Gastrocnemius medialis (tissue), 4 donors: Measurements from ENCODE around the gene CENPP. TPM values are rescaled to one million over a fixed set of nuclear protein-coding genes. Genes with fewer than 3 reads are reported as not detected.
"Not testable (repeated sequence)": the region's sequence is repeated elsewhere in the genome, so short reads cannot be mapped to it uniquely, and the experiment has no call there.

Source experiments
- ATAC-seq, 2 donors: fragments of 150-250 bp; one replicate each; pipeline ENCODE4 v1.9.1; 2016
- DNase-seq, 2 donors: peaks; one replicate each; pipeline ENCODE4 v3.0.0-alpha.2; 2019
- H3K27ac ChIP-seq, 4 donors: fragments of 200-600 bp; sonication (generic); 1 replicate in 1 of 4; 2 replicates in 3 of 4; pipeline ENCODE4 v1.5.1; 2016 to 2018; ENCODE audit warnings: mild to moderate bottlenecking in 2 of 4, moderate library complexity in 1 of 4
- H3K27me3 ChIP-seq, 3 donors: fragments of 200-600 bp; sonication (generic) in 2 of 3; 1 replicate in 1 of 3; 2 replicates in 2 of 3; pipeline versions ENCODE4 v1.5.1 to v1.6.0; 2016 to 2019; ENCODE audit warnings: mild to moderate bottlenecking in 1 of 3, moderate library complexity in 1 of 3
- H3K36me3 ChIP-seq, 2 donors: fragments of 200-600 bp; sonication (generic) in 1 of 2; one replicate each; pipeline ENCODE4 v1.5.1; 2017 to 2018
- H3K4me1 ChIP-seq, 2 donors: fragments of 200-600 bp; sonication (generic) in 1 of 2; one replicate each; pipeline ENCODE4 v1.5.1; 2016 to 2017; ENCODE audit warnings: mild to moderate bottlenecking in 2 of 2
- H3K4me3 ChIP-seq, 4 donors: fragments of 200-600 bp; sonication (generic) in 3 of 4; 1 replicate in 1 of 4; 2 replicates in 3 of 4; pipeline ENCODE4 v1.5.1; 2016 to 2019; ENCODE audit warnings: mild to moderate bottlenecking in 2 of 4
- H3K9me3 ChIP-seq, 3 donors: fragments of 200-600 bp; sonication (generic) in 2 of 3; 1 replicate in 1 of 3; 2 replicates in 2 of 3; pipeline ENCODE4 v1.5.1; 2016 to 2019
- CTCF ChIP-seq, 5 experiments: fragments of 450-650 bp in 3 of 5; fragments of 200-600 bp in 2 of 5; sonication (generic) in 2 of 5; IDR thresholded peaks in 4 of 5; conservative IDR thresholded peaks in 1 of 5; 1 replicate in 4 of 5; 2 replicates in 1 of 5; pipeline ENCODE4 v1.5.1; 2016 to 2019; ENCODE audit warnings: antibody characterized with exemption in 5 of 5, mild to moderate bottlenecking in 3 of 5, moderate library complexity in 3 of 5
- POLR2A ChIP-seq, 2 donors: fragments of 450-650 bp; IDR thresholded peaks; one replicate each; pipeline ENCODE4 v1.6.1; 2017; ENCODE audit warnings: antibody characterized with exemption in 2 of 2, mild to moderate bottlenecking in 2 of 2, moderate library complexity in 2 of 2
- in situ Hi-C, 4 donors: fragments of 200-750 bp; cut with MboI; loops; one replicate each; pipeline versions ENCODE4 v1.15.0 to v1.8.0; 2017; ENCODE audit warnings: low sequenced_read_pairs in 4 of 4
- intact Hi-C: fragments of 100-400 bp; cut with DNase I; formaldehyde crosslinking; loops from one replicate; pipeline ENCODE4 v1.15.1; 2023; ENCODE audit warnings: low total_unique reads
- total RNA-seq, 4 donors: library from RNA; depleted of rRNA; stranded (reverse); fragments of >200 nt; gene quantifications; one replicate each; pipeline versions ENCODE4 v1.1.0 to v1.2.3, GENCODE V29; 2016

Gene CENPP
- total RNA-seq, 4 donors from 2014 or later: 1.8 to 11.5 (median 8.7) TPM

GRCh38 chr9:92406477-92406876 lies 80.7 kb downstream of the CENPP start:
- Histone ChIP-seq H3K9me3 (no peaks in the 10 kb centered on the region), H3K4me1 (peaks cover 0 to 7% of the 10 kb centered on the region in 2 donors), H3K27me3 (no peaks in the 10 kb centered on the region), H3K27ac (peak overlapping the region in 1 of 4 donors; percentile 24), H3K4me3 (no peak overlapping the region), H3K36me3 (no peaks in the 10 kb centered on the region)
- peak; percentile 34 to 37 for DNase-seq
- intact Hi-C loops: no loop called here
- ATAC-seq: peak; percentile 52 to 65
- TF ChIP-seq POLR2A (IDR thresholded peaks at IDR 0.05) (no peak), CTCF (IDR thresholded peaks at IDR 0.05 in 4 of 5, conservative IDR thresholded peaks at IDR 0.05 in 1 of 5) (no peak)
- in situ Hi-C loops: no loop called here

GRCh38 chr9:92407818-92408217 lies 82.1 kb downstream of the CENPP start:
- Histone ChIP-seq H3K27me3 (no peaks in the 10 kb centered on the region), H3K36me3 (no peaks in the 10 kb centered on the region), H3K4me3 (no peak overlapping the region), H3K27ac (no peak overlapping the region), H3K4me1 (peaks cover 0 to 5% of the 10 kb centered on the region in 2 donors), H3K9me3 (no peaks in the 10 kb centered on the region)
- DNase-seq: no peak
- intact Hi-C loops: no loop called here
- in situ Hi-C loops: no loop called here
- no peak for ATAC-seq
- TF ChIP-seq CTCF (IDR thresholded peaks at IDR 0.05 in 4 of 5, conservative IDR thresholded peaks at IDR 0.05 in 1 of 5) (no peak), POLR2A (IDR thresholded peaks at IDR 0.05) (no peak)

- H3K4me1 ChIP-seq: no peaks in the 10 kb centered on the region
- H3K9me3 ChIP-seq: no peaks in the 10 kb centered on the region
- DNase-seq: no peak
- intact Hi-C loops (no loop called here), in situ Hi-C loops (no loop called here)
- no peak for ATAC-seq
- no peak overlapping the region for H3K4me3 ChIP-seq
- TF ChIP-seq CTCF (IDR thresholded peaks at IDR 0.05 in 4 of 5, conservative IDR thresholded peaks at IDR 0.05 in 1 of 5) (no peak), POLR2A (IDR thresholded peaks at IDR 0.05) (no peak)
- no peak overlapping the region for H3K27ac ChIP-seq
- no peaks in the 10 kb centered on the region for H3K27me3 ChIP-seq
- no peaks in the 10 kb centered on the region for H3K36me3 ChIP-seq
Observed at GRCh38 chr9:92408747-92409478, 83.2 kb downstream of the CENPP start.

- in situ Hi-C loops, H3K27me3 ChIP-seq, DNase-seq, H3K4me3 ChIP-seq, H3K27ac ChIP-seq, H3K4me1 ChIP-seq, H3K9me3 ChIP-seq, H3K36me3 ChIP-seq, intact Hi-C loops, ATAC-seq: not testable (repeated sequence)
Observed at GRCh38 chr9:92411157-92411556, 85.4 kb downstream of the CENPP start.

- Histone ChIP-seq H3K4me1 (no peaks in the 10 kb centered on the region), H3K27ac (no peak overlapping the region), H3K9me3 (no peaks in the 10 kb centered on the region), H3K4me3 (no peak overlapping the region), H3K27me3 (no peaks in the 10 kb centered on the region), H3K36me3 (no peaks in the 10 kb centered on the region)
- in situ Hi-C loops: no loop called here
- intact Hi-C loops: no loop called here
- no peak for TF ChIP-seq POLR2A (IDR thresholded peaks at IDR 0.05)
- TF ChIP-seq CTCF (IDR thresholded peaks at IDR 0.05 in 4 of 5, conservative IDR thresholded peaks at IDR 0.05 in 1 of 5): no peak
- DNase-seq (no peak), ATAC-seq (no peak)
Observed at GRCh38 chr9:92414566-92414965, 88.8 kb downstream of the CENPP start.
